ENCODE data around the gene EDA. TPM values are rescaled to one million over a fixed set of nuclear protein-coding genes. Genes with fewer than 3 reads are reported as not detected.

EDA gene
- total and polyA plus RNA-seq, 2 of the 13 experiments (the other 11 are each of a cell fraction or from before 2014, with no cell fraction given) = 8.8 to 11.2 TPM

- Histone ChIP-seq H3K9ac (ENCODE audit: insufficient read depth, low read depth, low read length) (no peak overlapping the region), H2AFZ (ENCODE audit: low read length) (no peak overlapping the region), H3K4me3 (replicated peaks in 1 of 3; ENCODE audit: insufficient read depth in 1 of 3, low read depth in 2 of 3, low read length in 3 of 3) (no peak overlapping the region), H4K20me1 (ENCODE audit: insufficient read depth, low read length) (no peaks in the 10 kb centered on the region), H3K9me3 (ENCODE audit: low read length) (no peaks in the 10 kb centered on the region), H3K4me1 (ENCODE audit: insufficient read depth, low read length) (no peaks in the 10 kb centered on the region), H3K79me2 (ENCODE audit: insufficient read depth, low read length) (no peaks in the 10 kb centered on the region), H3K27ac (ENCODE audit: extremely low read length, insufficient read depth, low read length) (no peak overlapping the region), H3K27me3 (ENCODE audit: control insufficient read depth in 1 of 2, insufficient read depth in 2 of 2, low read length in 2 of 2) (no peaks in the 10 kb centered on the region), H3K36me3 (replicated peaks in 1 of 2; ENCODE audit: control insufficient read depth in 1 of 2, insufficient read depth in 2 of 2, low read length in 2 of 2) (no peaks in the 10 kb centered on the region), H3K4me2 (ENCODE audit: low read depth, low read length) (no peak overlapping the region)
- in situ Hi-C loops (cut with HindIII; ENCODE audit: extremely low pct_ligation_motif_present, low pct_unique_long_range_greater_than_20kb) = no loop called here
- POLR2A ChIA-PET = no interaction called here
- no TSS peak for BruUV-seq (replicated peaks)
- WGBS (ENCODE audit: low lambda C conversion rate) = no CpG with 5 or more reads among the region's 4 CpGs
- intact Hi-C loops (cut with micrococcal nuclease; ENCODE audit: unreplicated experiment) = no loop called here
- FAIRE-seq (no peak), DNase-seq (ENCODE audit: low spot score) (no peak), ATAC-seq (no peak)
- TF ChIP-seq YEATS2 (CRISPR knock-in tag; IDR thresholded peaks at IDR 0.05; ENCODE audit: borderline replicate concordance) (no peak), HNRNPK (IDR thresholded peaks at IDR 0.05; ENCODE audit: low read depth, low read length, poor library complexity, severe bottlenecking) (no peak), ZSCAN31 (CRISPR knock-in tag; IDR thresholded peaks at IDR 0.05; ENCODE audit: low read depth) (no peak), PATZ1 (CRISPR knock-in tag; IDR thresholded peaks at IDR 0.05) (no peak), ZNF747 (CRISPR knock-in tag; IDR thresholded peaks at IDR 0.05; ENCODE audit: borderline replicate concordance) (no peak), NFYB (CRISPR knock-in tag; IDR thresholded peaks at IDR 0.05) (no peak), ZNF441 (CRISPR knock-in tag; IDR thresholded peaks at IDR 0.05; ENCODE audit: borderline replicate concordance) (no peak), ZMAT3 (CRISPR knock-in tag; conservative IDR thresholded peaks at IDR 0.05) (no peak), MAFK (conservative IDR thresholded peaks at IDR 0.05 in 1 of 2, IDR thresholded peaks at IDR 0.05 in 1 of 2; ENCODE audit: low read length in 2 of 2) (no peak), PITX1 (CRISPR knock-in tag; IDR thresholded peaks at IDR 0.05) (no peak), ZNF605 (CRISPR knock-in tag; IDR thresholded peaks at IDR 0.05) (no peak), SRSF4 (IDR thresholded peaks at IDR 0.05; ENCODE audit: low read depth, low read length, poor library complexity, severe bottlenecking) (no peak), ZNF549 (CRISPR knock-in tag; IDR thresholded peaks at IDR 0.05) (no peak), ELF3 (CRISPR knock-in tag; IDR thresholded peaks at IDR 0.05) (no peak), ZNF318 (CRISPR knock-in tag; IDR thresholded peaks at IDR 0.05) (no peak)
- CTCF ChIA-PET (ENCODE audit: low intra/inter-chr PET ratio, low total read pairs) = no interaction called here
These were observed 199.2 kb downstream of the EDA start for GRCh38 chrX:69815063-69815462.
